Hepatocyte (in vitro differentiated cells): Measurements from ENCODE around the gene CLK4.

ENCODE experiments used
- EZH2 ChIP-seq: fragments of 200-600 bp; sonication (generic); IDR thresholded peaks from 2 replicates; pipeline ENCODE4 v1.6.1; 2016; ENCODE audit warnings: antibody characterized with exemption, mild to moderate bottlenecking, borderline replicate concordance
- TF ChIP-seq, protein P1 (sequence below): fragments of 200-600 bp; sonication (generic); IDR thresholded peaks from 2 replicates; pipeline ENCODE4 v1.5.1; 2016; ENCODE audit warnings: antibody characterized with exemption, mild to moderate bottlenecking; ENCODE audit not compliant: poor library complexity

DNA sequence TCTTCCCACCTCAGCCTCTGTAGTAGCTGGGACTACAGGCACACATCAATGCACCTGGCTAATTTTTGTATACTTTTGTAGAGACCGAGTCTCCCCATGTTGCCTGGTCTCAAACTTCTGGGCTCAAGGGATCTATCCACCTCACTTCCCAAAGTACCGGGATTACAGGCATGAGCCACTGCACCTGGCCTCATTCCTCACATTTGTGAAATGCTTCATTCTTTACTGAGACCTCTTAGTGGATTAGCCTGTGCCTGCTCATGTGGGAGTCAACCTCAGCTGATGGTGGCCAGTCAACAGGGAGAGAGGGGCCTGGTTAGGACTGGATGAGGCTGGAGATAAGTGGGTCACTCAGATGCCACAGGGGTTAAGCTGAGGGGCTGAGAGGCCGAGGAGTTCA is 37.3 kb upstream of the CLK4 start:
- TF ChIP-seq, protein P1, sequence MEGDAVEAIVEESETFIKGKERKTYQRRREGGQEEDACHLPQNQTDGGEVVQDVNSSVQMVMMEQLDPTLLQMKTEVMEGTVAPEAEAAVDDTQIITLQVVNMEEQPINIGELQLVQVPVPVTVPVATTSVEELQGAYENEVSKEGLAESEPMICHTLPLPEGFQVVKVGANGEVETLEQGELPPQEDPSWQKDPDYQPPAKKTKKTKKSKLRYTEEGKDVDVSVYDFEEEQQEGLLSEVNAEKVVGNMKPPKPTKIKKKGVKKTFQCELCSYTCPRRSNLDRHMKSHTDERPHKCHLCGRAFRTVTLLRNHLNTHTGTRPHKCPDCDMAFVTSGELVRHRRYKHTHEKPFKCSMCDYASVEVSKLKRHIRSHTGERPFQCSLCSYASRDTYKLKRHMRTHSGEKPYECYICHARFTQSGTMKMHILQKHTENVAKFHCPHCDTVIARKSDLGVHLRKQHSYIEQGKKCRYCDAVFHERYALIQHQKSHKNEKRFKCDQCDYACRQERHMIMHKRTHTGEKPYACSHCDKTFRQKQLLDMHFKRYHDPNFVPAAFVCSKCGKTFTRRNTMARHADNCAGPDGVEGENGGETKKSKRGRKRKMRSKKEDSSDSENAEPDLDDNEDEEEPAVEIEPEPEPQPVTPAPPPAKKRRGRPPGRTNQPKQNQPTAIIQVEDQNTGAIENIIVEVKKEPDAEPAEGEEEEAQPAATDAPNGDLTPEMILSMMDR: no peak
- no peak for TF ChIP-seq EZH2
